ENCODE measurements around the gene IL6R.

IL6R gene

DNA sequence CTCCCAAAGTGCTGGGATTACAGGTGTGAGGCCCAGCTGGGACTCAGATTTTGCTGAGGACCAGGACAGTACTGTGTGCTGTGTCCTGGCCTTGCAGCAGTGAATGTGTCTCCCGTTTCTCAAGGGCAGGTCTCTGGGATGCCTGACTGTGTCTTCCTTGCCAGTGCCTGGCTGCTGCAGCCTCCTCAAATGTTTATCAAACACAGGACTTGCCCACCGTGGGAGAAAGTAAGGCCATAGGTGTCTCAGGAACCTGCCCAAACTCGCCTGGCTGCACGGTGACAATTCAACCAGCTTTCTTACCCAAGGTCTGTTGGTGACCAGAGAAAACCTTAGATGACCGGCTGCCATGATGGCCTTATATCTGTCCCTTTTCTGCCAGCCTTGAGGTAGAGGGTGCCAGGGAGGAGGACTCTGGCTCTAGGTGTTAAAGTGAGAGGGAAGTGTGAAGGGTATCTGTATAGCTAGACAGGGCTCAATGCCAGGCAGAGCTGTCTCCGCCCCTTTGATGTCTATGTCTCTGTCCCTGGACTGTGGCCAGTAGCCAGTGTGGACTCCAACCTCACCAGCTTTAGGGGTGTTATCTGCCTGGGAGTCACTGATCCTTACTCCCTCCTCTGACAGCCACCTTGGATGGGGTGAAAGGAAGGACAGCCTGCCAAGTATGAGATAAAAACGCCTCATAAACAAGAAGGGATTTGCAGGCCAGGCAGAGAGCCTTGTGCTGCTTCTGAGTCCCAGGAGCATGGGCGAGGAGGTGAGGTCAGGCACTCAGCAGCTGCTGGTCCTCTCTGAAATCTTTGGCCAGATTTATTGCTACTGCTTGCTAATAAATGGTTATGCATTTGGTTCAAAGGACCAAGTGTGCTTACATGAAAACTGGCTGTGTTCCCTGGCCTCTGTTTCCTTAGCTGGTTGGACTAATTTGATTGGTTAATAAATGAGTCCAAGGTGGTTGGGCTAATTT lies 22.3 kb downstream of the IL6R start:
- no peak for DNase-seq

GRCh38 chr1:154429118-154429517 lies 24.0 kb downstream of the IL6R start:
- DNase-seq = no peak

DNA sequence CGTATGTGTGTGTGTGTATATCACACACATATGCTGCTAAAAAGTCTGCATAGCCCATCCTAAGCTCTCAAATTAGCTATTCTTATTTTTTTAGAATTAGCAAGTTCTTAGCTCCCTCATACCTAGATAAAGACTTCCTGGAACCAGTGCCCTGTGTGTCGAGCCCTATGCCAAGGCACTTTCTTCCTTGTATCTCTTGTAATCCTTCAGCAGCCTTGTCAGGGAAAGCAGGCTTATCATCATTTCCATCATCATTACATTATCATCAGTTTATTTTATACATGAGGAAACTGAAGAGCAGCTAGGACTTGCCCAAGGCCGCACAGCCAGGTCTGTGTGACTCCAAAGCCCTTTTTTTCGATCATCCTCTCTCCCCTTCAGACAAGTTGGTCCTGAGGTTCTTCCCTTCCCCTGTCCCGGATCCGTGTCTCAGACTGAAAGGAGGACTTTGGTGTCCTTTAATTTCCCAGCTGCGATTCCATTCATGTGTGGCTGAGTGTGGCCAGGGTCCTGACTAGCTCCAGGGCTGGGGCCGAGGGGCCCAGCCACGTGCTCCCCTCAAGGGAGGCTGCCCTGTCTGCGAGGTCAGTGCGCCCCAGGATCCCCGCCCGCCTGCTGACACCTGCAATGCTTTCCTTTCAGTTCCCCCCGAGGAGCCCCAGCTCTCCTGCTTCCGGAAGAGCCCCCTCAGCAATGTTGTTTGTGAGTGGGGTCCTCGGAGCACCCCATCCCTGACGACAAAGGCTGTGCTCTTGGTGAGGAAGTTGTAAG lies 24.9 kb downstream of the IL6R start:
- DNase-seq = no peak

GRCh38 chr1:154430903-154431302 lies 25.8 kb downstream of the IL6R start:
- no peak for DNase-seq

DNA sequence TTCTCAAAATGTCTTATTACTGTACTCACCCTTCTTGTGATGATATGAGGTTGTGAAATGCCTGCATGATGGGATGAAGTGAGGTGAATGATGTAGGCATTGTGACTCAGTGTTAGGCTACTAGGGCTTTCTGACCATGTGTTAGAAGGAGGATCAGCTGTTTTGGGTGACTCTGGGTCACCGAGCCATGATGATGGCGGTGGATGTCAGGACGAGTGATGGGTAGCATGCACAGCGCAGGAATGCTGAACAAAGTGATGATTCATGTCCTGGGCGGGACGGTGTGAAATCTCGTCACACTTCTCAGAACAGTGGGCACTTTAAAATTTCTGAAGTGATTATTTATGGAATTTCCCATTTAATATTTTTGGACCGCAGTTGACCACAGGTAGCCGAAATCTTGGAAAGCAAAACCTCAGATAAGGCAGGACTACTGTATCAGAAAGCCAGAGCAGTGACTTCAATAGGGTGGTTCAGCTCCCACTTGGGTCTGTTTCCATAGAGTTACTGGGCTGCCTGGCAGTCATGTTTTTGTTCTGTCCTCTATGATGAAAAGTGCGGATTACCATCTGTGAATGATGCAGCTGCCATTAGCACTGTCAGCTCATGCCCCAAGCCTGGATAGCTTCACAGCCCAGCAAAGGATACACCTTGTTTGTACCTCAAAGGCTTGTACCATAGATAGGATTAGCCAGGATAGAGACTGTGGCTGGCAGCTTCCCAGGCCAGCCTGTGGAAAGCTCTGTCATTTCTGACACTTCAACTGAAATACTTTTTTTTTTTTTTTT lies 26.6 kb downstream of the IL6R start:
- DNase-seq = no peak

GRCh38 chr1:154433161-154433764 lies 28.1 kb downstream of the IL6R start:
- no peak for DNase-seq

- DNase-seq = no peak
These were observed 29.4 kb downstream of the IL6R start for GRCh38 chr1:154434346-154435085.

GRCh38 chr1:154435599-154436200 lies 30.6 kb downstream of the IL6R start:
- no peak for DNase-seq

DNA sequence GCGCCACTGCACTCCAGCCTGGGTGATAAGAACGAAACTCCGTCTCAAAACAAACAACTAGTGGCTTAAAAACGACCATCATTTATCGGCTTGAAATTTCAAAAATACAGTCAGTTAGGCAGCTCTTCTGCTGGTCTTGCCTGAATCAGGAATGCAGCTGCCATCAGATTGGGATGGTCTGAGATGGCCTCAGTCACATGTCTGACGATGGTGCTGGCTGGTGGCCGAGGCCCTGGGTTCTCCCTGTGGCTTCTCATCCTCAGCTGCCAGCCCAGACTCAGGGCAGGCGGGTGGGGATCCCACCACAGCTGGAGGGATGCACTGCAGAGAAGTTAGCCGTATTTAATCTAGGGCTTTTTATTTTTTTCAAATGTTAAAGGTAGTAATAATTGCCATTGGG lies 31.3 kb downstream of the IL6R start:
- no peak for DNase-seq

DNA sequence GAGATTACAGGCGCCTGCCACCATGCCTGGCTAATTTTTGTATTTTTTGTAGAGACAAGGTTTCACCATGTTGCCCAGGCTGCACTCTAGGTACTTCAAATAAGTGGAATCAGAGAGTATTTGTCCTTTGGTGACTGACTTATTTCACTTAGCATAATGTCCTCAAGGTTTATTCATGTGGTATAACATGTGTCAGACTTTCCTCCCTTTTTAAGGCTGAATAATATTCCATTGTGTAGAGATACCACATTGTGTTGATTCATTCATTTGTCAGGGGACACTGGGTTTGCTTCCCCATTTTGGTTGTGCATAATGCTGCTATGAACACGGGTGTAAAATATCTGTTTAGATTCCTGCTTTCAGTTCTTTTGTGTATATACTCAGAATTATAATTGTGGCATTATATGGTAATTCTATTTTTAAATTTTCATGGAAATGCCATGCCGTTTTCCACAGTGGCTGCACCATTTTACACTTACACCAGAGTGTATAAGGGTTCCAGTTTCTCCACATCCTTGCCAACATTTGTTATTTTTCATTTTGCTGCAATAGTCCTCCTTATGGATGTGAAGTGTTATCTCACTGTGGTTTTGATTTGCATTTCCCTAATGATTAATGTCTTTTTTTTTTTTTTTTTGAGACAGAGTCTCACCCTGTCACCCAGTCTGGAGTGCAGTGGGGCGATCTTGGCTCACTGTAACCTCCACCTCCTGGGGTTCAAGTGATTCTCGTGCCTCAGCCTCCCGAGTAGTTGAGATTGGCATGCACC lies 35.1 kb downstream of the IL6R start:
- no peak for DNase-seq

GRCh38 chr1:154441241-154441888 lies 36.2 kb downstream of the IL6R start:
- no peak for DNase-seq

GRCh38 chr1:154442006-154442740 lies 37.0 kb downstream of the IL6R start:
- DNase-seq = no peak

GRCh38 chr1:154443274-154444013 lies 38.3 kb downstream of the IL6R start:
- no peak for DNase-seq

- no peak for DNase-seq
These were observed 39.9 kb downstream of the IL6R start for GRCh38 chr1:154445040-154445472.

DNA sequence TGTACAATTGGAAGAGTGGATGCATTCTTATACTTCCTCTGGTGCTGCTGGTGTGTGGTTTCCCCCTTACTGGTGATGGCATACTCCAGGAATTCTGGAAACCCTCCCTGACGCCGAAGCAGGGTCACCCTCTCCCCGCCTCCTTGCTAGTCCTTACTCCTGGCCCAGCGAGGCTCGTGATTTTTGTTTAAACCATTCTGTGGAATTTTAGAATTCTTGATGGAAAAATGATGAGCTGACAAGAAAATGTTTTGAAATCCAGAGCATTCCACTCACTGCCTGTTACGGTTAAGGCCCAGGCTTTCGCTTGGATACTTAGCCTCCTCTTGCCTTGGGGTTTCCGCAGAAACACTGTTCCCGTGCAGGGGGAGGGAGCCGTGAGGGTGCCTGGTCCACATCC lies 41.1 kb downstream of the IL6R start:
- DNase-seq = no peak

DNA sequence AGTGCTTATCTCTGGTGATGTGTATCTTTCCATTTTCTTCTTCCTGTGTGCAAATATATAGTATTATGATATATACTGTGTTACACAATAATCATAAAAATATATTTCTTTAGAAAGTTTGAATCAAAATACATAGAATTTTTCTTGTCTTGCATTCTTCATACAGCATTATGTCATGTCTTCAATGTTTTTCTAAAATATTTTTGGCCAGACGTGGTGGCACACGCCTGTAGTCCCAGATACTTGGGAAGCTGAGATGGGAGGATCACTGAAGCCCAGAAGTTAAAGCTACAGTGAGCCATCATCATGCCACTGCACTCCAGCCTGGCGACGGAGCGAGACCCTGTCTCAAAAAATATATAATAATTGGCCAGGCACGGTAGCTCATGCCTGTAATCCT lies 41.6 kb downstream of the IL6R start:
- DNase-seq = no peak

DNA sequence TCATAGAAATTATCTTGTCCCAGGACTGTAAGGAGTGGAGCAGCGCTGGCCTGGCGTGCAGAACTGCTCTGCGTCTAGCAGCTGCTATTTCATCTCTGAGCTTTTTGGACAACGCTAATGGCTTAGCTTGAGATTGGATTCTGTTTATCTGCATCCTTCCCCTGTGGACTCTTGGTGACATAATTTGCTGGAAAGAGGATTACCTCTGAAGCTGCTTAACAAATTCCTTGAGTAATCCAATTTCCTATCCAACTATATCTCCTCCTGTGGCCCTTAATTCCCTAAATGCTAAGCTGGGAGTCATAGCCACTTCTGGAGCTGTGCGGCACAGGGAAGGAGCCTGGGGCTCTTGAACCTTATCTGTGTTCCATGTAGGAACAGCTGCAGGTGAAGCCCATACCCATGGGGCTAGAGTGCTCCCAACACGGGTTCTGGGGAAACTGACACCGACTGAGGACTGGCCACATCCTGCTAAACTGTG lies 43.2 kb downstream of the IL6R start:
- no peak for DNase-seq

DNA sequence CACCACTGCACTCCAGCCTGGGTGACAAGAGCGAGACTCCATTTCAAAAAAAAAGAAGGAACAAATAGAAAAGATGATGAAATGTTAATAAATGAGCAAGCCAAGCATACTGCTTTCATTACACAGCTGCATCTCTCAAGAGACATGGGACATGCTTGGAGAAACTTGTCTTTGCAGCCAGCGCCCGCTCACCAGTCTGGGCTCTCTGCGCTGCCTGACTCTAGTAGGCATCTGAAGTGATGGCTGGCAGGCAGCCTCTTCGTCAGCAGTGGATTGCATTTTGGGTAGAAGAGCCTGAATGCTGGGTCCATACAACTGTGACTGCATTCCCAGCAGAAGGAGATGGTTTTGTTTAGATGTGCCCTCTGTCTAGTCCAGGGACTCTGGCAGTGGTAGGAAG lies 48.0 kb downstream of the IL6R start:
- no peak for DNase-seq
